SU-DHL-6 (cell line): Measurements from ENCODE around the gene TEDC1.

Experiments used
- EZH2phosphoT487 ChIP-seq: fragments of 200-600 bp; sonication (generic), shearing (Covaris generic); conservative IDR thresholded peaks from 2 replicates; pipeline ENCODE4 v1.6.1; 2018; ENCODE audit warnings: mild to moderate bottlenecking, antibody characterized with exemption, low read length, moderate library complexity, mixed read lengths
- TF ChIP-seq, protein P1 (sequence below): fragments of 200-600 bp; sonication (generic); IDR thresholded peaks from one replicate; pipeline ENCODE4 v1.5.1; 2017; ENCODE audit warnings: antibody characterized with exemption, mild to moderate bottlenecking, low read length, moderate library complexity; ENCODE audit not compliant: insufficient read depth, poor library complexity, severe bottlenecking

DNA sequence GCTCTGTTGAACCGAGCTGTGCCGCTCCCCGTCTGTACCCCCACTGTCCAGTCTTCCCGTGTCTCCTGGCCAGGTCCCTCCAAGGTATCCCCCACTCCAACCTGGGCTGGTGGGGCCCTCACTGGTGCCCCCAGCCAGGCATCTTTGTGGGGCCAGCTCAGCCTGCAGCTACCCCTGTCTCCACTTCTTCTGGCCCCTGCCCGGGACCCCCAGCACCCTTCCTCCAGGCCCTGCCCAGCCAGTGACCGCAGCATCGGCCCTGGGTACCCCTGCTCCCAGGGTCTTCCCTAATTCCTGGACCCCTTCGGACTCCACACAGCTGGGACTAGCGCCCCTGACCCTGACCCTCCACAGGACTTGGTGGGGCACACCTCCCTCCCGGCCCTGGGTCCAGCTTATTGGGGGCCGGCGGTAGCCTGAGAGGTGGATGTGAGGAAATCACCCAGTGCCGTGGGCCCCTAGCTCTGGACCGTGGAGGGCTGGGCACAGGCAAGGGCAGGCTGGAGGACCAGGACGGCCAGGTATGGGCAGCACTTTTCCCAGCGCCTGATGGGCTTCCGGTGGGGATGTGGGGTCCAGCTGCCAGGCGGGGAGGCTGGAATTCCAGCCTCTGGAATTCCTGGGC lies 8.4 kb upstream of the TEDC1 start:
- TF ChIP-seq, protein P1, sequence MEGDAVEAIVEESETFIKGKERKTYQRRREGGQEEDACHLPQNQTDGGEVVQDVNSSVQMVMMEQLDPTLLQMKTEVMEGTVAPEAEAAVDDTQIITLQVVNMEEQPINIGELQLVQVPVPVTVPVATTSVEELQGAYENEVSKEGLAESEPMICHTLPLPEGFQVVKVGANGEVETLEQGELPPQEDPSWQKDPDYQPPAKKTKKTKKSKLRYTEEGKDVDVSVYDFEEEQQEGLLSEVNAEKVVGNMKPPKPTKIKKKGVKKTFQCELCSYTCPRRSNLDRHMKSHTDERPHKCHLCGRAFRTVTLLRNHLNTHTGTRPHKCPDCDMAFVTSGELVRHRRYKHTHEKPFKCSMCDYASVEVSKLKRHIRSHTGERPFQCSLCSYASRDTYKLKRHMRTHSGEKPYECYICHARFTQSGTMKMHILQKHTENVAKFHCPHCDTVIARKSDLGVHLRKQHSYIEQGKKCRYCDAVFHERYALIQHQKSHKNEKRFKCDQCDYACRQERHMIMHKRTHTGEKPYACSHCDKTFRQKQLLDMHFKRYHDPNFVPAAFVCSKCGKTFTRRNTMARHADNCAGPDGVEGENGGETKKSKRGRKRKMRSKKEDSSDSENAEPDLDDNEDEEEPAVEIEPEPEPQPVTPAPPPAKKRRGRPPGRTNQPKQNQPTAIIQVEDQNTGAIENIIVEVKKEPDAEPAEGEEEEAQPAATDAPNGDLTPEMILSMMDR = no peak
- TF ChIP-seq EZH2phosphoT487 = no peak
